Fibroblast of lung (primary cell): ENCODE results near the gene ESPN.

Experiments used
- EZH2 ChIP-seq: IDR thresholded peaks from 2 replicates; pipeline ENCODE4 v1.5.1; 2012; ENCODE audit warnings: low read length, control low read depth, mild to moderate bottlenecking; ENCODE audit errors: missing control alignments
- TF ChIP-seq, protein P1 (sequence below), 2 donors: IDR thresholded peaks in 1 of 2; conservative IDR thresholded peaks in 1 of 2; 1 replicate in 1 of 2; 2 replicates in 1 of 2; pipeline ENCODE4 v1.5.1; 2011 to 2012; ENCODE audit warnings: low read length in 2 of 2, control low read depth in 1 of 2, inconsistent platforms in 1 of 2, low read depth in 1 of 2, mild to moderate bottlenecking in 1 of 2

GRCh38 chr1:6423321-6423999, 1.1 kb upstream of the ESPN start:
- TF ChIP-seq, protein P1, sequence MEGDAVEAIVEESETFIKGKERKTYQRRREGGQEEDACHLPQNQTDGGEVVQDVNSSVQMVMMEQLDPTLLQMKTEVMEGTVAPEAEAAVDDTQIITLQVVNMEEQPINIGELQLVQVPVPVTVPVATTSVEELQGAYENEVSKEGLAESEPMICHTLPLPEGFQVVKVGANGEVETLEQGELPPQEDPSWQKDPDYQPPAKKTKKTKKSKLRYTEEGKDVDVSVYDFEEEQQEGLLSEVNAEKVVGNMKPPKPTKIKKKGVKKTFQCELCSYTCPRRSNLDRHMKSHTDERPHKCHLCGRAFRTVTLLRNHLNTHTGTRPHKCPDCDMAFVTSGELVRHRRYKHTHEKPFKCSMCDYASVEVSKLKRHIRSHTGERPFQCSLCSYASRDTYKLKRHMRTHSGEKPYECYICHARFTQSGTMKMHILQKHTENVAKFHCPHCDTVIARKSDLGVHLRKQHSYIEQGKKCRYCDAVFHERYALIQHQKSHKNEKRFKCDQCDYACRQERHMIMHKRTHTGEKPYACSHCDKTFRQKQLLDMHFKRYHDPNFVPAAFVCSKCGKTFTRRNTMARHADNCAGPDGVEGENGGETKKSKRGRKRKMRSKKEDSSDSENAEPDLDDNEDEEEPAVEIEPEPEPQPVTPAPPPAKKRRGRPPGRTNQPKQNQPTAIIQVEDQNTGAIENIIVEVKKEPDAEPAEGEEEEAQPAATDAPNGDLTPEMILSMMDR (conservative IDR thresholded peaks at IDR 0.05 in 1 of 2, IDR thresholded peaks at IDR 0.05 in 1 of 2; ENCODE audit: low read depth in 1 of 2, low read length in 2 of 2) = peak; percentile 24 to 58
- TF ChIP-seq EZH2 = no peak
